IPS-18c (cell line): ENCODE results near the gene ADAMTS2.

Experiments used
- H3K4me3 ChIP-seq: 2 replicates; pipeline ENCODE4 v1.7.0; 2013; ENCODE audit warnings: low read depth, mild to moderate bottlenecking, low read length, moderate library complexity; ENCODE audit not compliant: insufficient read depth
- H3K9me3 ChIP-seq: one replicate; pipeline ENCODE4 v1.6.1; 2013; ENCODE audit warnings: mild to moderate bottlenecking, low read length, moderate library complexity; ENCODE audit not compliant: control insufficient read depth, insufficient read depth

The ADAMTS2 gene

DNA sequence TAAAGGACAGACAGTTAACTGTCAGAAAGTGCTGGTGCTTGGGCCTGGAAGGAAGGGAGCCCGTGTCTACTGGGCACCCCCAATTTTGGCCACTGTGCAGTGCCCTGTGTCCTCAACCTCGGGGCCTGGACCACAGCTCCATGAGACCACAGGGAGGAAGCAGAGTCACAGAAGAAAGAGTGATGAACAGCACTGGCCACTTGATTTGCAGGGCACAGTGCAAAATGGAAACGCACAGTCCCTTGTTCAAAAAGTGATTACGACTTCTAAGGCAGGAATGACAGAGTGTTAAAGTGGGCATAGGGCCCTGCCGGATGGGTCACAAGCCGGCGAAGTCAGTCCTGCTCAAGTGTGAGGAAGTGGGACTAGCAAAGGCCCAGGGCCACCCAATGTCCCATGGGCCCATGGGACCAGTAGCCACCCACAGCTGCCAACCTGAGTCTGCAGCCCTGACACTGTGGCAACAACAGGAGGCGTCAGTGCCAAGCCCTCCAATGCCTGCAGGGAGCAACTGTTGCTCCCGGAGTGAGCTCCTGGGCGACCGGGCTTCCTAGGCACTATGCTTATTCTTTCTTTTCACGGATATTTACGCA is 85.4 kb downstream of the ADAMTS2 start:
- Histone ChIP-seq H3K9me3 (no peaks in the 10 kb centered on the region), H3K4me3 (no peak overlapping the region)

- Histone ChIP-seq H3K4me3 (no peak overlapping the region), H3K9me3 (no peaks in the 10 kb centered on the region)
These were observed 86.1 kb downstream of the ADAMTS2 start for GRCh38 chr5:179258922-179259730.

GRCh38 chr5:179258001-179258921 is 87.0 kb downstream of the ADAMTS2 start:
- Histone ChIP-seq H3K9me3 (no peaks in the 10 kb centered on the region), H3K4me3 (no peak overlapping the region)

- no peaks in the 10 kb centered on the region for H3K9me3 ChIP-seq
- no peak overlapping the region for H3K4me3 ChIP-seq
These were observed 88.0 kb downstream of the ADAMTS2 start for GRCh38 chr5:179257176-179257682.

DNA sequence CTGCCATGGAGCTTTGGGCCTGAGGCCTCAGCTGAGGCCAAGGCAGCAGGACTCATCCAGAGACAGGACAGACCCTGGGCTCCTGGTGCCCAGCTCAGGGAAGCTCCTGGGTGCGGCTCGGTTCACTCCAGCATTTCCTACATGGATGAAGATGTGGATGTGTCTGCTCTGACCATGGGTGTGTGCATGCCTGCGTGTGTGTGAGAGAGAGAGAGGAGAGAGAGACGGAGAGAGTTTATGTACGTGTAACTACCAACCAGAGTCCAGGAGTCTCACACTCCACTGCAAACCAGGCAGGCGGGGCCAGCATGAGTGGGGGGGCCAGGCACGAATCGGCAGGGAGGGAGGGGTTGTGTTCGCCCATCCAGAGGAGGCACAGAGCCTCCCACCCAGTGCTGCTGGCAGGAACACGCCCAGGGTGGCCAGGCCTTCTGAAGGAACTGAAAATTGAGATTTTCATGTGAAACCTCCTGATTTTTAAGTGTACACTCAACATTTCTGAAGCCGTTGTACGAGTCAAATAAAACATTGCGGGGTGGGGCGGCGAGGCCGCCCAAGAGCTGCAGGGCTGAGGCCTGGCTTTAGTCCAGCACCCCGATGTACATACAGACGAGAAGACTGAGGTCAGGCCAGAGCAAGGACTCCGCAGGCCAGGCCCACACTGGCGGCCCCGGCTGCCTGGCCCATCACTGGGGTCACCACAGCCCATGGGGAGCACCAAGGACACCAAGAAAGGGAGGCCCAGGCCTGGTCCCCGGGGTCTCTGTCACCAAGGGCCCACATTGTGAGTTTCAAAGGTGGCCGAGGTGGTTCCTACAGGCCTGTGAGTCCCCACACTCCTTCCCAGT is 88.7 kb downstream of the ADAMTS2 start:
- Histone ChIP-seq H3K9me3 (no peaks in the 10 kb centered on the region), H3K4me3 (no peak overlapping the region)

DNA sequence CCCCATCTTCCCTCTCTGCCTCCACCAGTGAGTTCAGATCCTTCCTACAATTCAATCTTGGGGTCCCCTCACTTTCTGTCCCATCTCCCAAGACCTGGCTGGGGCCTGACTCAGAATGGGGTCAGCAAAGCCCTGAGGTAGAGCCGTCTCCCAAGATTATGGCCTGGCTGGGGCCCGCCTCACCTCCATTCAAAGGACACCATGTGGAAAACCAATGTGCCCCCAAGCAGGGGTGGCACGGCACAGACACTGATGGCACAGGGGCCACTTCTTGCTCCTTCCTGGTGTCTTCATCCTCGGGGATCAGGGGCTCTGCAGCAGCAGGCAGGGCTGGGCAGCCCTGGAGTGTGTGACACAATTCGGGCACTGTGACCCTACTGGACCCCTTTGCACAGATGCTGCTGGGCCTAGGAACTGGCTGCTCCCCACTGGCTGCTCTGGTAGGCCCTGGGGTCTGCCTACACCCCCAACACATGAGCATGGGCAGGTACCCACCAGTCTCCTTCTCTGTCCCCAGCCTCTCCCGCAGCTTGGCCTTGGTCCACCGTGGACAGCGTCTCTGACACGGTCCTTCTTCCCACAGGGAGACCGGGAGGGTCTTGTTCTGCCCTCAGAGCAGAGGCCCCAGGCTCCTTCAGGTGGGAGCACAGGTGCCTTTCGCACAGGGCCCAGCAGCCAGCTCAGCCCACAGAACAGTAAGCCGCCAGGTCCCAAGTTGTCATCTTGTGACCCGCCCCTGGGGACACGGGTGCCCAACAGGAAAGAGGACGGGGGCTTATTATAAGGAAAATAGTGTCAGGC is 89.5 kb downstream of the ADAMTS2 start:
- Histone ChIP-seq H3K4me3 (no peak overlapping the region), H3K9me3 (no peaks in the 10 kb centered on the region)

GRCh38 chr5:179254638-179255271 is 90.5 kb downstream of the ADAMTS2 start:
- Histone ChIP-seq H3K4me3 (no peak overlapping the region), H3K9me3 (no peaks in the 10 kb centered on the region)

DNA sequence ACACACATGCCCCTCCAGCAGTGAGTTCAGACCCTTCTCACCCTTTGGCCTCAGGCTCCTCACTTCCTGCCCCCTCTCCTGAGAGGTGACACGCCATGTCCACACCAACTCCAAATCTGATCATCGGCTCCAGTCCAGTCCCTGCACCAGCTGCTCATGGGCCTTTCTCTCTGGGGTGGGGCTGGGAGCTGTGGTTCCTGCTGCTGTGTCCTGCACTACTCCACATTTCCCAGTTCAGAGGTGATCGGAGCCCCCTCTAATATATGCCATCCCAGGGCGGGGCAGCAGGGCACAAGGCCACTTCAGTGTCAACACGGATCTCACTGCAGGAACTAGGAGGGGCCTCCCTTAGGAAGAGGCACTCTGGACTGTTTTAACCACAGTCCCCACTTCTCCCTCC is 91.5 kb downstream of the ADAMTS2 start:
- H3K9me3 ChIP-seq: no peaks in the 10 kb centered on the region
- H3K4me3 ChIP-seq: no peak overlapping the region

GRCh38 chr5:179251276-179251969 is 93.8 kb downstream of the ADAMTS2 start:
- no peaks in the 10 kb centered on the region for H3K9me3 ChIP-seq

GRCh38 chr5:179250561-179251225 is 94.6 kb downstream of the ADAMTS2 start:
- Histone ChIP-seq H3K9me3 (no peaks in the 10 kb centered on the region), H3K4me3 (no peak overlapping the region)

More at GRCh38 chr5:179251276-179251969, 93.8 kb downstream of the ADAMTS2 start:
- no peak overlapping the region for H3K4me3 ChIP-seq

DNA sequence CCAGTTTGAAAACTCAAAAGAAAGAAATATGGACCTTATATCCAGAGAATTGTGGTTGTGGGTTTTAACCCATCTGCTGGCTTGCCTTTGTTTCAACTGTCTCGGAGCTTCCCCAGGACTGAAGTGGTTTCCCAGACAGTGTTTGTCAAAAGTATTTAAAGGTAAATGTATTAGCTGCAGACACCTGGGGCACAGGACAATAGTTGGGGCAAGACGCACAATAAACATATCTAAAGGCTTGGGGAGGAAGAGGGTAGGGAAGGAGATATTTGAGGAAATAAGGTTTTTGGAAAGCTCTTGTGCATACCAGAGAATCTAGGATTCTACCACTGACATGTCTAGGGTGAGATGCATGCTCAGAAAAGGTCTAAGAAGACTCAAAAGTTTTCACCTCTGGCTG is 99.0 kb downstream of the ADAMTS2 start:
- Histone ChIP-seq H3K9me3 (no peaks in the 10 kb centered on the region), H3K4me3 (no peak overlapping the region)

DNA sequence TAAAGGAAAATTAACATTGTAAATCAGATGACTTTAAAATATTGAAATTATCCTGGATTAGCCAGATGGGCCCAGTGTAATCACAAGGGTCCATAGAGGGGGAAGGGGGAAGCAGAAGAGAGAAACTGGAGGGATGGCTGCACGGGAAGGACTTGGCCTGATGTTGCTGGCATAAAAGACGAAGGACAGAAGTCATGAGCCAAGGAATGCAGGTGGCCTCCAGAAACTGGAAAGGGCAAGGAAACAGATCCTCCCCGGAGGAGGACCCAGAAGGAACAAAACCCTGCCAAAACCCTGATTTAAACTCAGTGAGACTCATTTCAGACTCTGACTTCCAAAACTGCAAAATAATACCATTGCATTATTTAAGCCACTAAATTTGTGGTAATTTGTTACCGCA is 100.2 kb downstream of the ADAMTS2 start:
- Histone ChIP-seq H3K9me3 (no peaks in the 10 kb centered on the region), H3K4me3 (no peak overlapping the region)

GRCh38 chr5:179244044-179244443 is 101.2 kb downstream of the ADAMTS2 start:
- H3K4me3 ChIP-seq: no peak overlapping the region
- no peaks in the 10 kb centered on the region for H3K9me3 ChIP-seq

GRCh38 chr5:179243333-179243732 is 101.9 kb downstream of the ADAMTS2 start:
- Histone ChIP-seq H3K4me3 (no peak overlapping the region), H3K9me3 (no peaks in the 10 kb centered on the region)

GRCh38 chr5:179242676-179243075 is 102.6 kb downstream of the ADAMTS2 start:
- Histone ChIP-seq H3K9me3 (no peaks in the 10 kb centered on the region), H3K4me3 (no peak overlapping the region)
